Measurements from ENCODE around the gene ZNF18.

ZNF18 gene

DNA sequence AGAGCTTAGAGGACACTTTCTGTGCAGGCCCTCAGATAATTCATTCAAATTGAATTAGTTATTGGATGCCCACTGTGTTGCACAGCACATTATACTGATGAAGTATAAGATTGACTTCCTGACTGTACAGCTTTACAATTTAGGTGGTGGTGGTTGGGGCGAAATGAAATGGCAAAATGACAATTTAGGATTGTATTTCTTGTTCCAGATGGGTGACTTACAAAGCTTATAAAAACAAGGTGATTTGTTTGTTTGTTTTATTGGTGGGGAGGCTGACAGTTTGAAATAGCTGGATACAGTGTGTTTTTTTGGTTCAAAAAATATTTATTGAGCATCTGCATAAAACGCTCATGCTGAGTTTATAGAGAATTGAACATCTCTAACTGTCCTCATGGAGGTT is 25.0 kb upstream of the ZNF18 start:
- Histone ChIP-seq H3K36me3 (ENCODE audit: insufficient read depth, low read length) (no peaks in the 10 kb centered on the region), H3K4me1 (ENCODE audit: control insufficient read depth, insufficient read depth, low read length) (peaks cover 31% of the 10 kb centered on the region), H3K4me2 (ENCODE audit: low read length) (peak overlapping the region; percentile 95), H3K4me3 (ENCODE audit: low read length) (peak overlapping the region; percentile 87), H3K27me3 (ENCODE audit: control insufficient read depth, insufficient read depth, low read length) (peaks cover 3% of the 10 kb centered on the region), H3K9ac (ENCODE audit: low read depth, low read length) (peak overlapping the region; percentile 96), H3K9me3 (replicated peaks; ENCODE audit: low read length) (no peaks in the 10 kb centered on the region)

DNA sequence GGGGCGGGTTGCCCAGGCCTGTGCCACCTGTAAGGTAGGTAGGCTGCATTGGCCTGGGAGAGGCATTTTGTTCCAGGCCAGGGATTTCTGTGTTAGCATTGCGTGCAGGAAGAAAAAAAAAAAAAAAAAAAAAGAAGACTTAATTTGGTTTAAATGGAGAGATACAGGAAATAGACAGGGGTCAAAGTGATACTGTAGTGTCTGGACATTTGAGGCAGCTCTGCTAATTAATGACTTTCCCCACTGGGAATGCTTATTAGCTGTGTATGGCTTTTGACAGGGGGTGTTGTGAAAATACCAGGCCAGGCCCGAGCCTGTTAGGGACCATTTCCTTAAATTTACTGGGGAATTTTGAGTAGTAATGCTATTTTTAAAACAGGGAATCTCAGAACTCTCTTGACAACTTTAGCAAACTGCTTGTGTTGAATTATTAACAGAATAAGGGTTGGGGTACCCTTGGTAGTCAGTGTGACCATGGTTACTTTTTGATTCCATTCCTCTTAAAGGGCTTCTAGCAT is 24.4 kb upstream of the ZNF18 start:
- Histone ChIP-seq H3K4me1 (ENCODE audit: control insufficient read depth, insufficient read depth, low read length) (peaks cover 31% of the 10 kb centered on the region), H3K9me3 (replicated peaks; ENCODE audit: low read length) (no peaks in the 10 kb centered on the region), H3K4me2 (ENCODE audit: low read length) (peak overlapping the region; percentile 95), H3K9ac (ENCODE audit: low read depth, low read length) (peak overlapping the region; percentile 96), H3K36me3 (ENCODE audit: insufficient read depth, low read length) (no peaks in the 10 kb centered on the region), H3K4me3 (ENCODE audit: low read length) (peak overlapping the region; percentile 87), H3K27me3 (ENCODE audit: control insufficient read depth, insufficient read depth, low read length) (peaks cover 3% of the 10 kb centered on the region)

DNA sequence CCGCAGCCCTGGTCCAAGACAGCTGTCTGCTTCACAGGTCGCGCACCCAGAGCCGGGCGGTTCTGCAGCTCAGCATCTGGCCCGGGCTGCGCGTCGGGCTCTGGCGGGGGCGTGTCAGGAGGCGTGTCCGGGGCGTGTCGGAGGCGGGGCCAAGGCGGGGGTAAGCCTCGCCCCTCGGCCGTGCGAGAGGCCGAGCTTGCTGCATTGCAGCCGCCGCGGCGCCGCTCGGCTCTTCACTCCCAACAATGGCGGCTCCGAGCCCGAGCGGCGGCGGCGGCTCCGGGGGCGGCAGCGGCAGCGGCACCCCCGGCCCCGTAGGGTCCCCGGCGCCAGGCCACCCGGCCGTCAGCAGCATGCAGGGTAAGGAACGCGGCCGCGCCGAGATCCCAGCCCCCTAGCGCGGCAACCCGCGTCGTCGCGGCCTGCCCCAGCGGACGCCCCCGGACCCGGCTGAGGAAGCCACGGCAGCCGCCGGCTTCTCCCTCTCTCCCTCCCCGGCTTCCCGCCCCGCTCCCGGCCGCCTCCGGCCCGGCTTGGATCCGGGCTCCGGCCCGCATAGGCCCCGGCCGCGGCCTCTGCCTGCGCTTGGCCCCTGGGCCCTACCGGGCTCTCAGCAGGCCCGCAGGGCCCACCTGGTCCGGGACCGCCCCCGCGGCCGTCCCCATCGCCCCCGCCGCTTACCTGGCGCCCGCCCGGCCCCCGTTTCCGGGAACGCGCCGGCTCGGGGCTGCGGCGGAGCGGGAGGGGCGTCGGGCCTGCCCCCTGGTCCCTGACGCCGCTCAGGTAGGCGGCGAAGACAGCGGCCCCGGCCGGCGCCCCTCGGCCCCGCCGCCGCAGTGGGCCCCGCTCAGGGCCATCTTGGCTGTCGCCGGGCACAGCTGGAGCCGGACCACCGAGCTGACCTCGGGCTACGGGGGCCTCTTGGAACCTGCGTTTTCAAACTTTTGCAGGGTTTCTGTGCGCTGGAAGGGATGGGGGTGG is 23.7 kb upstream of the ZNF18 start, which contains the start of gene MAP2K4:
Gene MAP2K4, plus strand, starts transcription at position 236 of the 981 bp plus-strand sequence. Its CDS starts 10 bp downstream, at position 246.
- Histone ChIP-seq H3K9ac (ENCODE audit: low read depth, low read length) (peak within 1 kb of the TSS; percentile 96), H3K27me3 (ENCODE audit: control insufficient read depth, insufficient read depth, low read length) (peaks cover 3% of the 10 kb centered on the region), H3K9me3 (replicated peaks; ENCODE audit: low read length) (no peaks in the 10 kb centered on the region), H3K4me2 (ENCODE audit: low read length) (peak within 1 kb of the TSS; percentile 95), H3K4me1 (ENCODE audit: control insufficient read depth, insufficient read depth, low read length) (peaks cover 31% of the 10 kb centered on the region), H3K36me3 (ENCODE audit: insufficient read depth, low read length) (no peaks in the 10 kb centered on the region), H3K4me3 (ENCODE audit: low read length) (peak within 1 kb of the TSS; percentile 87)

DNA sequence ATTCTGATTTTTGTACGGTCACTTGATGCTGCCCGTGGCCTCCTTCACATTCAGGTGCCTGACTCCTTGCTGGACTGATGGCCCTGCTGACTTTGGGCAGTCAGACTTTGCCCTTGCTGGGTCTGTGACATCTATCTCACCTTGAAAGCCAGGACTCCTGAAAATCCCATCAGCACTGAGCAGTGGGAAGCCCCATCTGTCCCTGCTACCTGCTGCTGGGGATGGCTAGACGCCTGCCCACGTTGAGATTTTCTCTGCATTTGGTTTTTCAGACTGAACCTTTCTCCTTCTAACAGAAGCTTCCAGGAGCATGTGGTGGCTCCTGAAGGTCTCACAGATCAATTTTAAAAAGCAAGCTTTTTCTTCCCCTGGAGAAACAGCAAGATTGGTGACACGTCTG is 10.2 kb upstream of the ZNF18 start:
- Histone ChIP-seq H3K9me3 (replicated peaks; ENCODE audit: low read length) (no peaks in the 10 kb centered on the region), H3K4me2 (ENCODE audit: low read length) (no peak overlapping the region), H3K4me1 (ENCODE audit: control insufficient read depth, insufficient read depth, low read length) (peaks cover 2% of the 10 kb centered on the region), H3K27me3 (ENCODE audit: control insufficient read depth, insufficient read depth, low read length) (peaks cover 4% of the 10 kb centered on the region), H3K36me3 (ENCODE audit: insufficient read depth, low read length) (no peaks in the 10 kb centered on the region), H3K9ac (ENCODE audit: low read depth, low read length) (no peak overlapping the region), H3K4me3 (ENCODE audit: low read length) (no peak overlapping the region)

DNA sequence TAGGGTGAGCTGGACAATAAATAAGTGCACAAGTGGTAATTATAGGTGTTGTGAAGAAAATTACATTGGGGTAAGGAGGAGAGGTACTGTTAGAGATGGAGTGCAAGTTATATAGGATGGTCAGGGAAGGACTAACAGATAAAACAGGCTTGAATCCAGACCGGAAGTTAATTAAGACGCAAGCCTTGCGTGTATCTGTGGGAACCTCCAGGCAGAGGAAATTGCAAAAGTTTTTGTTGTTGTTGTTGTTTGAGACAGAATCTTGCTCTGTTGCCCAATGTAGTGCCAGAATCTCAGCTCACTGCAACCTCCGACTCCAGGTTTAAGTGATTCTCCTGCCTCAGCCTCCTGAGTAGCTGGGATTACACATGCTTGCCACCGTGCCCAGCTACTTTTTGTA is 2.4 kb upstream of the ZNF18 start:
- Histone ChIP-seq H3K27me3 (ENCODE audit: control insufficient read depth, insufficient read depth, low read length) (no peaks in the 10 kb centered on the region), H3K36me3 (ENCODE audit: insufficient read depth, low read length) (no peaks in the 10 kb centered on the region), H3K4me1 (ENCODE audit: control insufficient read depth, insufficient read depth, low read length) (peaks cover 4% of the 10 kb centered on the region), H3K9me3 (replicated peaks; ENCODE audit: low read length) (no peaks in the 10 kb centered on the region), H3K4me2 (ENCODE audit: low read length) (no peak overlapping the region), H3K4me3 (ENCODE audit: low read length) (no peak overlapping the region), H3K9ac (ENCODE audit: low read depth, low read length) (no peak overlapping the region)

DNA sequence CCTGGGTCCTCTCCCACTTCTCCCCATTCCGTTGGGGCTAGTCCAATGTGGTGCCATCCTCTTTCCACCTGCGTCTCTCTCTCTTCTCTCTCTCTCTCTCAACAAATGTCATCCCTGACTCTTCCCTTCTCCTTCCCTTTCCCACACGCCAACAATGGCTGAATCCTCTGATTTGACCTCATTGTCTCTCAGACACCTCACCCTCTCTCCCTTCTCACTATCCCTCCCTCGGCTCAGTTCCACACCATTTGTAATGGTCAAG is 628 bp upstream of the ZNF18 start:
- Histone ChIP-seq H3K9me3 (replicated peaks; ENCODE audit: low read length) (no peaks in the 10 kb centered on the region), H3K4me2 (ENCODE audit: low read length) (peak overlapping the region; percentile 89), H3K4me1 (ENCODE audit: control insufficient read depth, insufficient read depth, low read length) (peaks cover 4% of the 10 kb centered on the region), H3K4me3 (ENCODE audit: low read length) (peak overlapping the region; percentile 79), H3K9ac (ENCODE audit: low read depth, low read length) (peak overlapping the region; percentile 90), H3K36me3 (ENCODE audit: insufficient read depth, low read length) (no peaks in the 10 kb centered on the region), H3K27me3 (ENCODE audit: control insufficient read depth, insufficient read depth, low read length) (no peaks in the 10 kb centered on the region)

DNA sequence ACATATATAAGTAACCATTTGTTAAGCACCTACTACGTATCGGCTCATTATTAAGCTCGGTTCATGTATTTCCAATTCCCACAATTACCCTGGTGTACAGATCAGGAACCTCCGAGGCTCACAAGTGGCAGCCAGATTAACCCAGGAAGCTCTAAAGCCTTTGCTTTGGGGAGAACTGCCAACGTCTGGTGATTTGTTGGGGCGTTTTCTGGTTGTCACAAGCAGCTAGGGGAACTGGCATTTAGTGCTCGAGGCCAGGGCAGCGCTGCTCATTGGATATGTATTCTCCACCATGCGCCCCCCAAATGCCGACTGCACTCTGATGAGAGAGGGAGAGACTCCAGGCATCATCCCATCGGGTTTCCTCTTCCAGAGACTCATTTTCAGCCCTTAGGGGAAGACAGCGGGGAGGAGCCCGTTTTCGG is 541 bp downstream of the ZNF18 start:
- H3K4me2 ChIP-seq (ENCODE audit: low read length): peak overlapping the region; percentile 79
- peaks cover 7% of the 10 kb centered on the region for H3K36me3 ChIP-seq (ENCODE audit: insufficient read depth, low read length)
- H3K4me1 ChIP-seq (ENCODE audit: control insufficient read depth, insufficient read depth, low read length): peaks cover 4% of the 10 kb centered on the region
- no peaks in the 10 kb centered on the region for H3K9me3 ChIP-seq (replicated peaks; ENCODE audit: low read length)
- peak overlapping the region; percentile 90 for H3K9ac ChIP-seq (ENCODE audit: low read depth, low read length)
- no peaks in the 10 kb centered on the region for H3K27me3 ChIP-seq (ENCODE audit: control insufficient read depth, insufficient read depth, low read length)
- H3K4me3 ChIP-seq (ENCODE audit: low read length): peak overlapping the region; percentile 79

DNA sequence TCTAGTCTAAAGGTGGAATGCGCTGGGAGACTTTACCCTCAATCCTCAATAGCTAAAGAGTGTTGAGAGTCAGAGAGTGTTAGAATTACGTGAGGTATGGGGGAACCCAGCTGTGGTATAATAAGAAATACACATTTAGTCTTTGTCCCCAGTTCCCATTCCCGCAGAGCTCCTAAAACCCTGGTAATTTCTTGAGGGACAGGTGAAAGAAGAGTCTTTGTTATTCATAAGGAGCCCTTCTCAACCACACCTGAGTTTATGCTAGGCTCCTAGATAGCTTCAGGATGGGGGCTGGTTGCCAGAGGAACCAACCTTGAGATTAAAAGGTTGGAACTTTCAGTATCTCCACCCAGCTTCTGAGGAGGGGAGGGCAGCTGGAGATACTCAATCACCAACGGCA is 5.8 kb downstream of the ZNF18 start:
- Histone ChIP-seq H3K9ac (ENCODE audit: low read depth, low read length) (no peak overlapping the region), H3K4me1 (ENCODE audit: control insufficient read depth, insufficient read depth, low read length) (no peaks in the 10 kb centered on the region), H3K4me3 (ENCODE audit: low read length) (no peak overlapping the region), H3K36me3 (ENCODE audit: insufficient read depth, low read length) (peaks cover 19% of the 10 kb centered on the region), H3K9me3 (replicated peaks; ENCODE audit: low read length) (no peaks in the 10 kb centered on the region), H3K27me3 (ENCODE audit: control insufficient read depth, insufficient read depth, low read length) (no peaks in the 10 kb centered on the region), H3K4me2 (ENCODE audit: low read length) (no peak overlapping the region)

DNA sequence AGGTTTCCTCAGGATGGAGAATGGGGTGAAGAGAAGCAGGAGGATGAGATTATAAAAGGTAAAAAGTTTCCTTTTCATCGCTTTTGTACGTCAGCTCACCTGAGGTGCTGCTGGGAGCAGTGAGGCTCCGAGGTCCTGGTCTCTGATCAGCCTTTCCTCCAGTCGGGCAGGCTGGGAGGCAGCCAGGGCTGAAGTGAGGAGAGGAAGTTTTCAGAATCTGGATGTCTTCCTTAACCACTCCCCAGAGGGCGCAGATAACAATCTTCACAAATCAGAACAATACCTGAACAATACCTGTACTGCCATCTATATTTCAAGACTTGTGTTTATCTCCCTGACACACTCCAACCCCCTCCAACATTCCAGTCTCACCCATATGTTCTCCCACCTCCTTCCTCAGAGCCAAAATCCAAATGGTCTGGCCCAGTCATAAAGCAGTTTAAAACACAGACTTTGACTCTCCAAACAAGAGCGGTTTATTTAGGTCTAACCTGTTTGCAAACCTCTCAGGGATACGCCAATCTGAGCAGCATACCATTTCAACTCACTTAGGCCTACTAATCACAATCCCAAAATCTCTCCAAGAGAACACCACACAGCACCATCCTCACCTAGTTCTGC is 6.8 kb downstream of the ZNF18 start:
- Histone ChIP-seq H3K27me3 (ENCODE audit: control insufficient read depth, insufficient read depth, low read length) (no peaks in the 10 kb centered on the region), H3K9me3 (replicated peaks; ENCODE audit: low read length) (no peaks in the 10 kb centered on the region), H3K4me1 (ENCODE audit: control insufficient read depth, insufficient read depth, low read length) (no peaks in the 10 kb centered on the region), H3K36me3 (ENCODE audit: insufficient read depth, low read length) (peaks cover 19% of the 10 kb centered on the region), H3K4me2 (ENCODE audit: low read length) (no peak overlapping the region), H3K9ac (ENCODE audit: low read depth, low read length) (no peak overlapping the region), H3K4me3 (ENCODE audit: low read length) (no peak overlapping the region)

DNA sequence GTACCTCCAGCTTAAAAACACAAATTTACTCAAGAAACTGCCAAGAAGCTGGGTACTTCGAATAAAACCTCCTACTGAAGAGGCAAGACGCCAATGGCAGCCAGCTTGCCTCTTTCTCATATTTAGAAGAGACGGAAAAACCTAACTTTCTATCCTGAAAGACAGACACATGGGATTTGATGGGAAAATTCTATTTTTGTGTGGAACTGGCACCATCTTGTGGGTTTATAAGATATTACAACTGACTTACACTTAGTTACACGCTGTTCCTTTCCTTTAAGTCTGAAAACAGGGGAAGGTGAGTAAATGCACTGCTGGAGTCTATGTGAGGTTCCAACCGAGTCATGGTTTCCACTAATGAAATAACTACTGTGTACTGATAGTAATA is 10.3 kb downstream of the ZNF18 start:
- Histone ChIP-seq H3K4me2 (ENCODE audit: low read length) (no peak overlapping the region), H3K9me3 (replicated peaks; ENCODE audit: low read length) (no peaks in the 10 kb centered on the region), H3K4me1 (ENCODE audit: control insufficient read depth, insufficient read depth, low read length) (no peaks in the 10 kb centered on the region), H3K9ac (ENCODE audit: low read depth, low read length) (no peak overlapping the region), H3K36me3 (ENCODE audit: insufficient read depth, low read length) (peaks cover 20% of the 10 kb centered on the region), H3K27me3 (ENCODE audit: control insufficient read depth, insufficient read depth, low read length) (no peaks in the 10 kb centered on the region), H3K4me3 (ENCODE audit: low read length) (no peak overlapping the region)

DNA sequence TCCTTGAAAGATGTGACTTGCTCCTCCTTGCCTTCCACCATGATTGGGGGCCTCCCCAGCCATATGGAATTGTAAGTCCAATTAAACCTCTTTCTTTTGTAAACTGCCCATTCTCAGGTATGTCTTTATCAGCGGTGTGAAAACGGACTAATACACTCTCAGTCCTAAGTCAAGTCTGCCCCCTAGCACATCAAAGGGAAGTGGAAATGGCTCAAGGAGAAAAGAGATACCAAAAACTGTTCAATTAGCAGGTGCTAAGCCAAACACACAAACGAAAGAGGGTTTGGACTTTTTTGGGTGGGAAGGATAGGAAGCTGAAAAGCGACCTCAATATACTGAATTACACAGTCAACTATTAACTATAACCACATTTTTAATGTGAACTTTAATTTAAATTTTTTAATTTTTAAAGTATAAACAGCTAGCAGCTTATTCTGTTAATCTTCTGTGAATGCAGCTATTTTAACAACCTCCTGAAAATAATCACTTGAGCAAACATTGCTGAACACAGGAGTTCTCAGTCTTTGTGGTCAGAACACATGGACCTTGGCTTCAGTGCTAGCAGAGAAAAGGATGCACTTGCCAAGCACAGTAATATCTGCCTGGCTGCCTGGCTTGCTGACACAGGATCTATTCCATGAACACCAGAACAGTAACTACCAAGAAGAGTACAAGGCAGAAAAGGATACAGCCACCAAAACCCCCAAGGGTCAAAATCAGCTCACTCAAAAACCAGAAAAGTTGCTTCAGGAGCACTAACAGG is 10.9 kb downstream of the ZNF18 start:
- peaks cover 15% of the 10 kb centered on the region for H3K36me3 ChIP-seq (ENCODE audit: insufficient read depth, low read length)
- no peak overlapping the region for H3K9ac ChIP-seq (ENCODE audit: low read depth, low read length)
- H3K4me3 ChIP-seq (ENCODE audit: low read length): no peak overlapping the region
- no peaks in the 10 kb centered on the region for H3K27me3 ChIP-seq (ENCODE audit: control insufficient read depth, insufficient read depth, low read length)
- no peaks in the 10 kb centered on the region for H3K9me3 ChIP-seq (replicated peaks; ENCODE audit: low read length)
- no peak overlapping the region for H3K4me2 ChIP-seq (ENCODE audit: low read length)
- H3K4me1 ChIP-seq (ENCODE audit: control insufficient read depth, insufficient read depth, low read length): no peaks in the 10 kb centered on the region

Data from skeletal muscle satellite cell (primary cell).